HEK293 (cell line): ENCODE results near the gene RAB2B.
A peak's percentile ranks its signal among the peaks of the same experiment; 100 is the strongest.

Source experiments
- BCL11B ChIP-seq: fragments of 450-650 bp; formaldehyde crosslinking; IDR thresholded peaks from 2 replicates; pipeline ENCODE4 v1.5.1; 2016; ENCODE audit warnings: low read depth, missing biosample characterization, missing genetic modification characterization
- EGR2 ChIP-seq: fragments of 450-650 bp; formaldehyde crosslinking; IDR thresholded peaks from 2 replicates; pipeline ENCODE4 v1.5.1; 2016; ENCODE audit warnings: low read depth, missing biosample characterization, missing genetic modification characterization
- GLI4 ChIP-seq: fragments of 450-650 bp; formaldehyde crosslinking; IDR thresholded peaks from 2 replicates; pipeline ENCODE4 v1.5.1; 2016; ENCODE audit warnings: missing biosample characterization, missing genetic modification characterization
- IKZF3 ChIP-seq: fragments of 450-650 bp; IDR thresholded peaks from 2 replicates; pipeline ENCODE4 v1.5.0; 2018; ENCODE audit warnings: missing biosample characterization, mild to moderate bottlenecking, missing genetic modification characterization, moderate library complexity
- SCRT1 ChIP-seq: fragments of 450-650 bp; formaldehyde crosslinking; IDR thresholded peaks from 2 replicates; pipeline ENCODE4 v1.5.1; 2016; ENCODE audit warnings: missing biosample characterization, missing genetic modification characterization, borderline replicate concordance
- SETDB1 ChIP-seq: IDR thresholded peaks from one replicate; pipeline ENCODE4 v1.6.1; 2017; ENCODE audit warnings: mild to moderate bottlenecking, low read length, moderate library complexity, mixed read lengths; ENCODE audit not compliant: insufficient read length
- SP3 ChIP-seq: fragments of 450-650 bp; formaldehyde crosslinking; IDR thresholded peaks from 2 replicates; pipeline ENCODE4 v1.5.1; 2016; ENCODE audit warnings: missing biosample characterization, missing genetic modification characterization
- SP7 ChIP-seq: fragments of 450-650 bp; formaldehyde crosslinking; IDR thresholded peaks from 2 replicates; pipeline ENCODE4 v1.5.1; 2016; ENCODE audit warnings: missing biosample characterization, missing genetic modification characterization
- YY1 ChIP-seq: fragments of 450-650 bp; formaldehyde crosslinking; IDR thresholded peaks from 2 replicates; pipeline ENCODE4 v1.5.1; 2018; ENCODE audit warnings: missing biosample characterization, missing genetic modification characterization
- ZBTB17 ChIP-seq: fragments of 450-650 bp; formaldehyde crosslinking; IDR thresholded peaks from 2 replicates; pipeline ENCODE4 v1.5.1; 2016; ENCODE audit warnings: missing biosample characterization, missing genetic modification characterization
- ZBTB21 ChIP-seq: fragments of 450-650 bp; formaldehyde crosslinking; IDR thresholded peaks from 2 replicates; pipeline ENCODE4 v1.5.1; 2017; ENCODE audit warnings: missing biosample characterization, missing genetic modification characterization
- ZBTB7A ChIP-seq: fragments of 450-650 bp; formaldehyde crosslinking; IDR thresholded peaks from 2 replicates; pipeline ENCODE4 v1.5.1; 2016; ENCODE audit warnings: low read depth, missing biosample characterization, missing genetic modification characterization
- ZNF23 ChIP-seq: fragments of 450-650 bp; formaldehyde crosslinking; IDR thresholded peaks from 2 replicates; pipeline ENCODE4 v1.5.1; 2016; ENCODE audit warnings: missing biosample characterization, missing genetic modification characterization, borderline replicate concordance
- ZNF24 ChIP-seq: fragments of 450-650 bp; formaldehyde crosslinking; IDR thresholded peaks from 2 replicates; pipeline ENCODE4 v1.5.1; 2016; ENCODE audit warnings: missing biosample characterization, missing genetic modification characterization
- ZNF560 ChIP-seq: fragments of 450-650 bp; formaldehyde crosslinking; IDR thresholded peaks from 2 replicates; pipeline ENCODE4 v1.5.1; 2017; ENCODE audit warnings: missing biosample characterization, missing genetic modification characterization, borderline replicate concordance
- ZNF610 ChIP-seq: fragments of 450-650 bp; formaldehyde crosslinking; IDR thresholded peaks from 2 replicates; pipeline ENCODE4 v1.5.1; 2016; ENCODE audit warnings: missing biosample characterization, missing genetic modification characterization, borderline replicate concordance
- ZNF629 ChIP-seq: fragments of 450-650 bp; formaldehyde crosslinking; IDR thresholded peaks from 2 replicates; pipeline ENCODE4 v1.5.1; 2017; ENCODE audit warnings: missing biosample characterization, missing genetic modification characterization
- ZNF654 ChIP-seq: fragments of 450-650 bp; formaldehyde crosslinking; IDR thresholded peaks from 2 replicates; pipeline ENCODE4 v1.5.1; 2016; ENCODE audit warnings: low read depth, missing biosample characterization, missing genetic modification characterization
- ZNF664 ChIP-seq: fragments of 450-650 bp; formaldehyde crosslinking; IDR thresholded peaks from 2 replicates; pipeline ENCODE4 v1.5.1; 2016; ENCODE audit warnings: missing biosample characterization, missing genetic modification characterization
- ZNF707 ChIP-seq: fragments of 450-650 bp; formaldehyde crosslinking; IDR thresholded peaks from 2 replicates; pipeline ENCODE4 v1.5.1; 2016; ENCODE audit warnings: missing biosample characterization, missing genetic modification characterization
- ZNF837 ChIP-seq: fragments of 450-650 bp; formaldehyde crosslinking; IDR thresholded peaks from 2 replicates; pipeline ENCODE4 v1.5.1; 2016; ENCODE audit warnings: missing biosample characterization, missing genetic modification characterization
- ZSCAN23 ChIP-seq: fragments of 450-650 bp; formaldehyde crosslinking; IDR thresholded peaks from 2 replicates; pipeline ENCODE4 v1.5.1; 2016; ENCODE audit warnings: missing biosample characterization, missing genetic modification characterization
- ZXDB ChIP-seq: fragments of 450-650 bp; formaldehyde crosslinking; IDR thresholded peaks from 2 replicates; pipeline ENCODE4 v1.5.1; 2016; ENCODE audit warnings: missing biosample characterization, missing genetic modification characterization
- TF ChIP-seq, protein P1 (sequence below): fragments of 450-650 bp; formaldehyde crosslinking; IDR thresholded peaks from 2 replicates; pipeline ENCODE4 v1.5.1; 2016; ENCODE audit warnings: missing biosample characterization, missing genetic modification characterization
- TF ChIP-seq, protein P2 (sequence below): fragments of 450-650 bp; formaldehyde crosslinking; conservative IDR thresholded peaks from 2 replicates; pipeline ENCODE4 v1.5.1; 2016; ENCODE audit warnings: low read depth, missing biosample characterization, missing genetic modification characterization
- TF ChIP-seq, protein P3 (sequence below): fragments of 450-650 bp; formaldehyde crosslinking; IDR thresholded peaks from 2 replicates; pipeline ENCODE4 v1.5.1; 2016; ENCODE audit warnings: missing biosample characterization, missing genetic modification characterization, low read depth
- TF ChIP-seq, protein P4 (sequence below): fragments of 450-650 bp; formaldehyde crosslinking; IDR thresholded peaks from 2 replicates; pipeline ENCODE4 v1.5.1; 2016; ENCODE audit warnings: missing biosample characterization, missing genetic modification characterization
- TF ChIP-seq, protein P5 (sequence below): fragments of 450-650 bp; formaldehyde crosslinking; IDR thresholded peaks from 2 replicates; pipeline ENCODE4 v1.5.1; 2016; ENCODE audit warnings: missing biosample characterization, missing genetic modification characterization

RAB2B gene

DNA sequence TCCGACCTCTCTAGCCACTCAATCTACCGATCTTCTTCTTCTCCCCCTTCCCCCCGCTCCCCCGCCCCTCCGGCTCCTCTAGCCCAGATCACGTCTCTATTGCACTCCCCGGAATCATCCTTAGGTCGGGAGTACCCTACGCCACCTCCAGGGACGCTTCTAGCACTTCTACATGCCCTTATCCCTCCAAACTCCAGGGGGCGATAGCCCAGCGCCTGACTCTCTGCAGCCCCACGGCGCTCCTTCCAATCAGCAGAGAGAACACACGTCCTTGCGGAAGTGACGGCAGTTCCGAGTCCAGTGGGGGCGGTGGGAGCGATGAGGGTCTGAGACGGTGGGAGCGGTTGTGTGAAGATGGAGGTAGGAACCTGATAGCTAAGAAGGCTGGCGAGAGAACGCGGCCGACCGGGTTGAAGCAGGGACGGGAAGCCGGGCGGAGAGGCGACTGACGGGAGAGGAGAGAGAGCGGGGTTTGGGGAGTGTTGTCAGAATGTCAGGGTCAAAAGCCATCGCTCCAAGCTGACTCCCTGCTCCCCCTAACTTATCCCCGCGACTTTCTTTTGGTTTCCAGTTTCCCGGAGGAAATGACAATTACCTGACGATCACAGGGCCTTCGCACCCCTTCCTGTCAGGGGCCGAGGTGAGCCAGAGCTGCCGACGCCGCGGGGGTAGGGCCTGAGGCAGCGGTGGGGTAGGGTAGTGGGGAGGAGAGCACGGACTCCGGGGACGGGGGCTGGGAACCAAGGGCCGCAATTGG is at the start of gene RAB2B, which contains the start of gene TOX4 (continued):
- TF ChIP-seq BCL11B (tag by site-specific recombination) (no peak), ZNF654 (tag by site-specific recombination) (no peak), SP3 (peak; percentile 75), ZBTB21 (peak; percentile 73), IKZF3 (tag by site-specific recombination) (no peak), ZNF23 (tag by site-specific recombination) (no peak), ZBTB17 (tag by site-specific recombination) (peak; percentile 90), ZNF610 (tag by site-specific recombination) (0 out of 2 replicates have a peak, but pooled peaks have one; percentile 53), YY1 (tag by site-specific recombination) (no peak; the same call in 1 of the 2 replicates), ZNF629 (tag by site-specific recombination) (peak; percentile 89), SETDB1 (no peak), ZXDB (tag by site-specific recombination) (peak; percentile 85), ZNF664 (tag by site-specific recombination) (no peak), SP7 (tag by site-specific recombination) (peak; percentile 74), ZNF837 (no peak), ZNF707 (tag by site-specific recombination) (no peak), EGR2 (tag by site-specific recombination) (peak; percentile 65; the same call in 1 of the 2 replicates), ZNF24 (tag by site-specific recombination) (peak; percentile 33; the same call in 1 of the 2 replicates), GLI4 (tag by site-specific recombination) (no peak; the same call in 1 of the 2 replicates), ZNF560 (no peak), ZBTB7A (tag by site-specific recombination) (peak; percentile 83; the same call in 1 of the 2 replicates), SCRT1 (tag by site-specific recombination) (no peak), ZSCAN23 (tag by site-specific recombination) (no peak)
- TF ChIP-seq, protein P1, sequence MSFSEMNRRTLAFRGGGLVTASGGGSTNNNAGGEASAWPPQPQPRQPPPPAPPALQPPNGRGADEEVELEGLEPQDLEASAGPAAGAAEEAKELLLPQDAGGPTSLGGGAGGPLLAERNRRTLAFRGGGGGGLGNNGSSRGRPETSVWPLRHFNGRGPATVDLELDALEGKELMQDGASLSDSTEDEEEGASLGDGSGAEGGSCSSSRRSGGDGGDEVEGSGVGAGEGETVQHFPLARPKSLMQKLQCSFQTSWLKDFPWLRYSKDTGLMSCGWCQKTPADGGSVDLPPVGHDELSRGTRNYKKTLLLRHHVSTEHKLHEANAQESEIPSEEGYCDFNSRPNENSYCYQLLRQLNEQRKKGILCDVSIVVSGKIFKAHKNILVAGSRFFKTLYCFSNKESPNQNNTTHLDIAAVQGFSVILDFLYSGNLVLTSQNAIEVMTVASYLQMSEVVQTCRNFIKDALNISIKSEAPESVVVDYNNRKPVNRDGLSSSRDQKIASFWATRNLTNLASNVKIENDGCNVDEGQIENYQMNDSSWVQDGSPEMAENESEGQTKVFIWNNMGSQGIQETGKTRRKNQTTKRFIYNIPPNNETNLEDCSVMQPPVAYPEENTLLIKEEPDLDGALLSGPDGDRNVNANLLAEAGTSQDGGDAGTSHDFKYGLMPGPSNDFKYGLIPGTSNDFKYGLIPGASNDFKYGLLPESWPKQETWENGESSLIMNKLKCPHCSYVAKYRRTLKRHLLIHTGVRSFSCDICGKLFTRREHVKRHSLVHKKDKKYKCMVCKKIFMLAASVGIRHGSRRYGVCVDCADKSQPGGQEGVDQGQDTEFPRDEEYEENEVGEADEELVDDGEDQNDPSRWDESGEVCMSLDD, result peak; percentile 6; the same call in 1 of the 2 replicates
- TF ChIP-seq, protein P2, sequence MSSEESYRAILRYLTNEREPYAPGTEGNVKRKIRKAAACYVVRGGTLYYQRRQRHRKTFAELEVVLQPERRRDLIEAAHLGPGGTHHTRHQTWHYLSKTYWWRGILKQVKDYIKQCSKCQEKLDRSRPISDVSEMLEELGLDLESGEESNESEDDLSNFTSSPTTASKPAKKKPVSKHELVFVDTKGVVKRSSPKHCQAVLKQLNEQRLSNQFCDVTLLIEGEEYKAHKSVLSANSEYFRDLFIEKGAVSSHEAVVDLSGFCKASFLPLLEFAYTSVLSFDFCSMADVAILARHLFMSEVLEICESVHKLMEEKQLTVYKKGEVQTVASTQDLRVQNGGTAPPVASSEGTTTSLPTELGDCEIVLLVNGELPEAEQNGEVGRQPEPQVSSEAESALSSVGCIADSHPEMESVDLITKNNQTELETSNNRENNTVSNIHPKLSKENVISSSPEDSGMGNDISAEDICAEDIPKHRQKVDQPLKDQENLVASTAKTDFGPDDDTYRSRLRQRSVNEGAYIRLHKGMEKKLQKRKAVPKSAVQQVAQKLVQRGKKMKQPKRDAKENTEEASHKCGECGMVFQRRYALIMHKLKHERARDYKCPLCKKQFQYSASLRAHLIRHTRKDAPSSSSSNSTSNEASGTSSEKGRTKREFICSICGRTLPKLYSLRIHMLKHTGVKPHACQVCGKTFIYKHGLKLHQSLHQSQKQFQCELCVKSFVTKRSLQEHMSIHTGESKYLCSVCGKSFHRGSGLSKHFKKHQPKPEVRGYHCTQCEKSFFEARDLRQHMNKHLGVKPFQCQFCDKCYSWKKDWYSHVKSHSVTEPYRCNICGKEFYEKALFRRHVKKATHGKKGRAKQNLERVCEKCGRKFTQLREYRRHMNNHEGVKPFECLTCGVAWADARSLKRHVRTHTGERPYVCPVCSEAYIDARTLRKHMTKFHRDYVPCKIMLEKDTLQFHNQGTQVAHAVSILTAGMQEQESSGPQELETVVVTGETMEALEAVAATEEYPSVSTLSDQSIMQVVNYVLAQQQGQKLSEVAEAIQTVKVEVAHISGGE (tag by site-specific recombination), result peak; percentile 89
- TF ChIP-seq, protein P3, sequence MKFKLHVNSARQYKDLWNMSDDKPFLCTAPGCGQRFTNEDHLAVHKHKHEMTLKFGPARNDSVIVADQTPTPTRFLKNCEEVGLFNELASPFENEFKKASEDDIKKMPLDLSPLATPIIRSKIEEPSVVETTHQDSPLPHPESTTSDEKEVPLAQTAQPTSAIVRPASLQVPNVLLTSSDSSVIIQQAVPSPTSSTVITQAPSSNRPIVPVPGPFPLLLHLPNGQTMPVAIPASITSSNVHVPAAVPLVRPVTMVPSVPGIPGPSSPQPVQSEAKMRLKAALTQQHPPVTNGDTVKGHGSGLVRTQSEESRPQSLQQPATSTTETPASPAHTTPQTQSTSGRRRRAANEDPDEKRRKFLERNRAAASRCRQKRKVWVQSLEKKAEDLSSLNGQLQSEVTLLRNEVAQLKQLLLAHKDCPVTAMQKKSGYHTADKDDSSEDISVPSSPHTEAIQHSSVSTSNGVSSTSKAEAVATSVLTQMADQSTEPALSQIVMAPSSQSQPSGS (tag by site-specific recombination), result peak; percentile 67
- TF ChIP-seq, protein P4, sequence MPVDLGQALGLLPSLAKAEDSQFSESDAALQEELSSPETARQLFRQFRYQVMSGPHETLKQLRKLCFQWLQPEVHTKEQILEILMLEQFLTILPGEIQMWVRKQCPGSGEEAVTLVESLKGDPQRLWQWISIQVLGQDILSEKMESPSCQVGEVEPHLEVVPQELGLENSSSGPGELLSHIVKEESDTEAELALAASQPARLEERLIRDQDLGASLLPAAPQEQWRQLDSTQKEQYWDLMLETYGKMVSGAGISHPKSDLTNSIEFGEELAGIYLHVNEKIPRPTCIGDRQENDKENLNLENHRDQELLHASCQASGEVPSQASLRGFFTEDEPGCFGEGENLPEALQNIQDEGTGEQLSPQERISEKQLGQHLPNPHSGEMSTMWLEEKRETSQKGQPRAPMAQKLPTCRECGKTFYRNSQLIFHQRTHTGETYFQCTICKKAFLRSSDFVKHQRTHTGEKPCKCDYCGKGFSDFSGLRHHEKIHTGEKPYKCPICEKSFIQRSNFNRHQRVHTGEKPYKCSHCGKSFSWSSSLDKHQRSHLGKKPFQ (tag by site-specific recombination), result peak; percentile 99
- TF ChIP-seq, protein P5, sequence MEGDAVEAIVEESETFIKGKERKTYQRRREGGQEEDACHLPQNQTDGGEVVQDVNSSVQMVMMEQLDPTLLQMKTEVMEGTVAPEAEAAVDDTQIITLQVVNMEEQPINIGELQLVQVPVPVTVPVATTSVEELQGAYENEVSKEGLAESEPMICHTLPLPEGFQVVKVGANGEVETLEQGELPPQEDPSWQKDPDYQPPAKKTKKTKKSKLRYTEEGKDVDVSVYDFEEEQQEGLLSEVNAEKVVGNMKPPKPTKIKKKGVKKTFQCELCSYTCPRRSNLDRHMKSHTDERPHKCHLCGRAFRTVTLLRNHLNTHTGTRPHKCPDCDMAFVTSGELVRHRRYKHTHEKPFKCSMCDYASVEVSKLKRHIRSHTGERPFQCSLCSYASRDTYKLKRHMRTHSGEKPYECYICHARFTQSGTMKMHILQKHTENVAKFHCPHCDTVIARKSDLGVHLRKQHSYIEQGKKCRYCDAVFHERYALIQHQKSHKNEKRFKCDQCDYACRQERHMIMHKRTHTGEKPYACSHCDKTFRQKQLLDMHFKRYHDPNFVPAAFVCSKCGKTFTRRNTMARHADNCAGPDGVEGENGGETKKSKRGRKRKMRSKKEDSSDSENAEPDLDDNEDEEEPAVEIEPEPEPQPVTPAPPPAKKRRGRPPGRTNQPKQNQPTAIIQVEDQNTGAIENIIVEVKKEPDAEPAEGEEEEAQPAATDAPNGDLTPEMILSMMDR, result peak; percentile 98
